ENCODE measurements around the gene TANGO6. TPM values are rescaled to one million over a fixed set of nuclear protein-coding genes. Genes with fewer than 3 reads are reported as not detected.
A peak's percentile ranks its signal among the peaks of the same experiment; 100 is the strongest.
"Not testable (repeated sequence)": the region's sequence is repeated elsewhere in the genome, so short reads cannot be mapped to it uniquely, and the experiment has no call there.

Gene TANGO6
- total RNA-seq, 5 donors from 2014 or later (not counting 1 experiment from before 2014, with no cell fraction given): 25.2 to 35.2 (median 29.0) TPM

- Histone ChIP-seq H3K27me3 (replicated peaks in 1 of 2; ENCODE audit: control insufficient read depth in 2 of 2, extremely low read depth in 1 of 2, insufficient read depth in 2 of 2, low read length in 1 of 2) (peaks cover 0 to 6% of the 10 kb centered on the region in 2 experiments), H3K36me3 (ENCODE audit: control insufficient read depth in 2 of 2, extremely low read depth in 1 of 2, insufficient read depth in 1 of 2, low read length in 1 of 2) (no peaks in the 10 kb centered on the region), H3K4me1 (ENCODE audit: control insufficient read depth in 1 of 2, extremely low read depth in 1 of 2, insufficient read depth in 2 of 2, low read length in 2 of 2) (no peaks in the 10 kb centered on the region), H3K9me3 (no peaks in the 10 kb centered on the region), H3K4me3 (ENCODE audit: control insufficient read depth in 1 of 2, extremely low read depth in 1 of 2, low read length in 1 of 2) (no peak overlapping the region), H3K27ac (ENCODE audit: low read length) (no peak overlapping the region)
- Mint-ChIP-seq H3K4me1 (no peaks in the 10 kb centered on the region), H3K27ac (no peak overlapping the region), H3K27me3 (peaks cover 0 to 3% of the 10 kb centered on the region in 2 donors), H3K36me3 (no peaks in the 10 kb centered on the region), H3K9me3 (no peaks in the 10 kb centered on the region), H3K4me3 (no peak overlapping the region)
- POLR2A ChIA-PET: no interaction called here
- ATAC-seq (replicated peaks in 1 of 4) (no peak), DNase-seq (no peak)
- CTCF ChIA-PET: interaction anchor here in 1 of 2 donors (1.4 kb wide), 1 partner anchor 11 kb away, joined by 5 read pairs; no protein-coding TSS in a partner anchor
- WGBS (ENCODE audit: insufficient coverage): 93% methylated on average over 4 of the region's 5 CpGs
Observed at GRCh38 chr16:68835970-68836369, 7.4 kb upstream of the TANGO6 start.

GRCh38 chr16:68839831-68840230 is 3.5 kb upstream of the TANGO6 start:
- Histone ChIP-seq H3K36me3 (ENCODE audit: control insufficient read depth in 2 of 2, extremely low read depth in 1 of 2, insufficient read depth in 1 of 2, low read length in 1 of 2) (no peaks in the 10 kb centered on the region), H3K4me1 (ENCODE audit: control insufficient read depth in 1 of 2, extremely low read depth in 1 of 2, insufficient read depth in 2 of 2, low read length in 2 of 2) (peaks cover 6 to 13% of the 10 kb centered on the region in 2 experiments), H3K27me3 (replicated peaks in 1 of 2; ENCODE audit: control insufficient read depth in 2 of 2, extremely low read depth in 1 of 2, insufficient read depth in 2 of 2, low read length in 1 of 2) (peaks cover 0 to 5% of the 10 kb centered on the region in 2 experiments), H3K9me3 (no peaks in the 10 kb centered on the region), H3K27ac (ENCODE audit: low read length) (no peak overlapping the region), H3K4me3 (ENCODE audit: control insufficient read depth in 1 of 2, extremely low read depth in 1 of 2, low read length in 1 of 2) (no peak overlapping the region)
- ATAC-seq (replicated peaks in 1 of 4) (no peak), DNase-seq (no peak)
- CTCF ChIA-PET: no interaction called here
- Mint-ChIP-seq H3K27me3 (no peaks in the 10 kb centered on the region), H3K4me3 (no peak overlapping the region), H3K9me3 (no peaks in the 10 kb centered on the region), H3K27ac (no peak overlapping the region), H3K36me3 (no peaks in the 10 kb centered on the region), H3K4me1 (peaks cover 14 to 18% (median 16%) of the 10 kb centered on the region in 3 donors)
- WGBS (ENCODE audit: insufficient coverage): no CpG with 5 or more reads among the region's 4 CpGs
- POLR2A ChIA-PET: interaction anchor here in 1 of 2 donors (0.5 kb wide), 1 partner anchor 80 kb away, joined by 4 read pairs; no protein-coding TSS in a partner anchor

DNA sequence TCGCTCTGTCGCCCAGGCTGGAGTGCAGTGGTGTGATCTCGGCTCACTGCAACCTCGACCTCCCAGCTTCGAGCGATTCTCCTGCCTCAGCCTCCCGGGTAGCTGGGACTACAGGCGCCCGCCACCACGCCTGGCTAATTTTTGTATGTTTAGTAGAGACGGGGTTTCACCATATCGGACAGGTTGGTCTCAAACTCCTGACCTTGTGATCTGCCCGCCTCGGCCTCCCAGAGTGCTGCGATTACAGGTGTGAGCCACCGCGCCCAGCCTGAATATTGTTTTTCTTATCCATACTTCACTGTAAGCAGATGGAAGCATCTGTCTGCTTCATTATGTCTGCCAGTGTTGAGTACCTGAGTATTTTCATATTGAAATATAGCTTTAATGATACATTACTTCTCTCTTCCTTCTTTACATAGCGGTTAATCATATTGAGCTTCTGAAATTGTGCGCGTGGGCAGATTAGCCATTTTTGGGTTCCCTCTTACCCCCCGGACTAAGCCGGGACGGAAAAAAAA is 308 bp upstream of the TANGO6 start:
- H3K4me1 Mint-ChIP-seq: peaks cover 32 to 38% (median 36%) of the 10 kb centered on the region in 3 donors
- WGBS (ENCODE audit: insufficient coverage): 48% methylated on average over 13 of the region's 23 CpGs
- CTCF ChIA-PET: interaction anchor here (0.5 to 1.1 kb wide), 2 partner anchors 230 to 281 kb away, joined by 3 read pairs; no protein-coding TSS in a partner anchor
- DNase-seq; H3K36me3 Mint-ChIP-seq; H3K9me3 Mint-ChIP-seq; H3K9me3 ChIP-seq; H3K27me3 ChIP-seq (replicated peaks in 1 of 2; ENCODE audit: control insufficient read depth in 2 of 2, extremely low read depth in 1 of 2, insufficient read depth in 2 of 2, low read length in 1 of 2); H3K36me3 ChIP-seq (ENCODE audit: control insufficient read depth in 2 of 2, extremely low read depth in 1 of 2, insufficient read depth in 1 of 2, low read length in 1 of 2); ATAC-seq (replicated peaks in 1 of 4); H3K27me3 Mint-ChIP-seq: not testable (repeated sequence)
- H3K27ac Mint-ChIP-seq: peak overlapping the region; percentile 67 to 90
- H3K4me3 Mint-ChIP-seq: peak overlapping the region; percentile 81 to 94 (median 89)
- Histone ChIP-seq H3K4me1 (ENCODE audit: control insufficient read depth in 1 of 2, extremely low read depth in 1 of 2, insufficient read depth in 2 of 2, low read length in 2 of 2) (peaks cover 10 to 18% of the 10 kb centered on the region in 2 experiments), H3K4me3 (ENCODE audit: control insufficient read depth in 1 of 2, extremely low read depth in 1 of 2, low read length in 1 of 2) (peak overlapping the region; percentile 89 to 94), H3K27ac (ENCODE audit: low read length) (peak overlapping the region; percentile 64)
- POLR2A ChIA-PET: interaction anchor here in 1 of 2 donors (0.6 to 0.7 kb wide), 2 partner anchors 27 to 1813 kb away, joined by 3 to 4 read pairs; no protein-coding TSS in a partner anchor

GRCh38 chr16:68844211-68844564 is 857 bp downstream of the TANGO6 start:
- Mint-ChIP-seq H3K9me3 (no peaks in the 10 kb centered on the region), H3K4me3 (peak overlapping the region; percentile 81 to 94 (median 89)), H3K27ac (peak overlapping the region; percentile 67 to 79), H3K36me3 (no peaks in the 10 kb centered on the region), H3K4me1 (peaks cover 32 to 39% (median 38%) of the 10 kb centered on the region in 3 donors), H3K27me3 (no peaks in the 10 kb centered on the region)
- CTCF ChIA-PET: interaction anchor here in 1 of 2 donors (0.6 kb wide), 1 partner anchor 284 kb away, joined by 3 read pairs; no protein-coding TSS in a partner anchor
- no peaks in the 10 kb centered on the region for H3K9me3 ChIP-seq
- ATAC-seq (replicated peaks in 1 of 4): no peak
- H3K27me3 ChIP-seq (replicated peaks in 1 of 2; ENCODE audit: control insufficient read depth in 2 of 2, extremely low read depth in 1 of 2, insufficient read depth in 2 of 2, low read length in 1 of 2): peaks cover 0 to 5% of the 10 kb centered on the region in 2 experiments
- POLR2A ChIA-PET: no interaction called here
- H3K27ac ChIP-seq (ENCODE audit: low read length): peak overlapping the region; percentile 64
- no peaks in the 10 kb centered on the region for H3K36me3 ChIP-seq (ENCODE audit: control insufficient read depth in 2 of 2, extremely low read depth in 1 of 2, insufficient read depth in 1 of 2, low read length in 1 of 2)
- no peak for DNase-seq
- WGBS (ENCODE audit: insufficient coverage): 20% methylated on average over 3 of the region's 6 CpGs
- H3K4me3 ChIP-seq (ENCODE audit: control insufficient read depth in 1 of 2, extremely low read depth in 1 of 2, low read length in 1 of 2): peak overlapping the region; percentile 89 to 94
- H3K4me1 ChIP-seq (ENCODE audit: control insufficient read depth in 1 of 2, extremely low read depth in 1 of 2, insufficient read depth in 2 of 2, low read length in 2 of 2): peaks cover 10 to 18% of the 10 kb centered on the region in 2 experiments

GRCh38 chr16:68848786-68849185 is 5.5 kb downstream of the TANGO6 start:
- Histone ChIP-seq H3K4me1 (ENCODE audit: control insufficient read depth in 1 of 2, extremely low read depth in 1 of 2, insufficient read depth in 2 of 2, low read length in 2 of 2) (peaks cover 10 to 12% of the 10 kb centered on the region in 2 experiments), H3K4me3 (ENCODE audit: control insufficient read depth in 1 of 2, extremely low read depth in 1 of 2, low read length in 1 of 2) (no peak overlapping the region), H3K27me3 (replicated peaks in 1 of 2; ENCODE audit: control insufficient read depth in 2 of 2, extremely low read depth in 1 of 2, insufficient read depth in 2 of 2, low read length in 1 of 2) (no peaks in the 10 kb centered on the region), H3K27ac (ENCODE audit: low read length) (no peak overlapping the region), H3K36me3 (ENCODE audit: control insufficient read depth in 2 of 2, extremely low read depth in 1 of 2, insufficient read depth in 1 of 2, low read length in 1 of 2) (no peaks in the 10 kb centered on the region), H3K9me3 (no peaks in the 10 kb centered on the region)
- ATAC-seq (replicated peaks in 1 of 4) (no peak), DNase-seq (no peak)
- peaks cover 5% of the 10 kb centered on the region for H3K36me3 Mint-ChIP-seq
- H3K27me3 Mint-ChIP-seq: no peaks in the 10 kb centered on the region
- no peak overlapping the region for H3K4me3 Mint-ChIP-seq
- WGBS (ENCODE audit: insufficient coverage): 95% methylated on average over 4 of the region's 9 CpGs
- ChIA-PET POLR2A (no interaction called here), CTCF (no interaction called here)
- H3K27ac Mint-ChIP-seq: no peak overlapping the region
- H3K4me1 Mint-ChIP-seq: peaks cover 37 to 44% (median 42%) of the 10 kb centered on the region in 3 donors
- H3K9me3 Mint-ChIP-seq: no peaks in the 10 kb centered on the region

- Histone ChIP-seq H3K27ac (ENCODE audit: low read length) (no peak overlapping the region), H3K4me1 (ENCODE audit: control insufficient read depth in 1 of 2, extremely low read depth in 1 of 2, insufficient read depth in 2 of 2, low read length in 2 of 2) (peaks cover 4 to 5% of the 10 kb centered on the region in 2 experiments), H3K27me3 (replicated peaks in 1 of 2; ENCODE audit: control insufficient read depth in 2 of 2, extremely low read depth in 1 of 2, insufficient read depth in 2 of 2, low read length in 1 of 2) (no peaks in the 10 kb centered on the region), H3K4me3 (ENCODE audit: control insufficient read depth in 1 of 2, extremely low read depth in 1 of 2, low read length in 1 of 2) (no peak overlapping the region), H3K36me3 (ENCODE audit: control insufficient read depth in 2 of 2, extremely low read depth in 1 of 2, insufficient read depth in 1 of 2, low read length in 1 of 2) (no peaks in the 10 kb centered on the region), H3K9me3 (no peaks in the 10 kb centered on the region)
- WGBS (ENCODE audit: insufficient coverage): no CpG with 5 or more reads among the region's 2 CpGs
- CTCF ChIA-PET: no interaction called here
- no peak overlapping the region for H3K4me3 Mint-ChIP-seq
- no peak overlapping the region for H3K27ac Mint-ChIP-seq
- no peaks in the 10 kb centered on the region for H3K9me3 Mint-ChIP-seq
- no peak for ATAC-seq (replicated peaks in 1 of 4)
- H3K27me3 Mint-ChIP-seq: no peaks in the 10 kb centered on the region
- no peak for DNase-seq
- peaks cover 24 to 33% (median 32%) of the 10 kb centered on the region in 3 donors for H3K4me1 Mint-ChIP-seq
- POLR2A ChIA-PET: no interaction called here
- peaks cover 5% of the 10 kb centered on the region for H3K36me3 Mint-ChIP-seq
Observed at GRCh38 chr16:68850481-68850880, 7.2 kb downstream of the TANGO6 start.
